HCT116 (cell line): ENCODE data around the gene AHI1.

Source experiments
- CBX3 ChIP-seq: IDR thresholded peaks from 2 replicates; pipeline ENCODE4 v1.6.1; 2012; ENCODE audit warnings: low read depth
- CTCF ChIP-seq, 3 experiments: fragments of 200-600 bp in 1 of 3; sonication (generic) in 1 of 3; IDR thresholded peaks in 2 of 3; conservative IDR thresholded peaks in 1 of 3; 2 replicates each; pipeline ENCODE4 v1.5.1; 2012 to 2017; ENCODE audit warnings: low read depth in 2 of 3, low read length in 2 of 3, antibody characterized with exemption in 1 of 3, borderline replicate concordance in 1 of 3, control low read depth in 1 of 3, mild to moderate bottlenecking in 1 of 3, mixed read lengths in 1 of 3, mixed run types in 1 of 3, moderate library complexity in 1 of 3; ENCODE audit not compliant: insufficient read depth in 1 of 3
- YY1 ChIP-seq: IDR thresholded peaks from 2 replicates; pipeline ENCODE4 v1.6.1; 2011; ENCODE audit warnings: low read length, low read depth, moderate library complexity, mild to moderate bottlenecking; ENCODE audit not compliant: insufficient replicate concordance; ENCODE audit errors: extremely low read depth

GRCh38 chr6:135503703-135504475 lies 6.3 kb upstream of the AHI1 start:
- TF ChIP-seq CTCF (IDR thresholded peaks at IDR 0.05 in 2 of 3, conservative IDR thresholded peaks at IDR 0.05 in 1 of 3; ENCODE audit: borderline replicate concordance in 1 of 3, insufficient read depth in 1 of 3, low read depth in 2 of 3, low read length in 2 of 3) = no peak
- no peak for TF ChIP-seq CBX3
- no peak for TF ChIP-seq YY1
